ENCODE measurements around the gene COPZ1.
A peak's percentile ranks its signal among the peaks of the same experiment; 100 is the strongest.

COPZ1 gene

DNA sequence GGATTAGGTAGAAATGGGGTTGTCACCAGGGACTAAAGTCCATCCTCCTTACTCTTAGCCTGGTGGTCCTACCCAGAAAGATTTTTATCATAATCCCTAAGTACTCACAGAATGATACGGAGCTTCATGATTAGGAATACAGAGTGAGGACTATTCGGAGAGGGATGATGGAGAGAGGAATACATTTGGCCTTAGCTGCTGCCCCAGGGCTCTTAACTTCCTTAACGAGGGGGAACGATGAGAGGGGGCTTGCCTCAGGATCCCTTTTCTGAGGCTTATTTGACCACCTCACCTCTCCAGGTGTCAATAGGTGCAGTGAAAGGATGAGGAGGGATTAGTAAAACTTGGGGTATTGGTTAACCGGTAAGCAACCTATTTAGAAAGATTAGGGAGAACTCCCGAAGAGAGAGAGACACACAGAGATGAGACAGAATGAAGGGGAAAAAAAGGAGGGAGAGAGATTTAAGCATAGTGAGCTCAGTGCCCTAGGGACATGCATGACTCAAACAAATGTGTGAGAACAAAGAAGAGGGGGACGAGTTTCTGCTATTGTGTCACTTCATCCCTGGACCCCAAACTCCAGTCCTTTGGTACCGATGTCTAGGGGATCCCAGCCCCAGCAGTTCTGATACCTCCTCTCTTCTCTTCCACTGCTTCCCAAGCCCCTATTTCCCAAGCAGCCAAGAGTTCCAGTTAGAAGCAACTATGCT, 25.3 kb upstream of the COPZ1 start:
- in situ Hi-C loops (cut with HindIII; ENCODE audit: low sequenced_read_pairs) = no loop called here
- no peak for DNase-seq (ENCODE audit: low read depth, low spot score)
- TF ChIP-seq, protein P1, sequence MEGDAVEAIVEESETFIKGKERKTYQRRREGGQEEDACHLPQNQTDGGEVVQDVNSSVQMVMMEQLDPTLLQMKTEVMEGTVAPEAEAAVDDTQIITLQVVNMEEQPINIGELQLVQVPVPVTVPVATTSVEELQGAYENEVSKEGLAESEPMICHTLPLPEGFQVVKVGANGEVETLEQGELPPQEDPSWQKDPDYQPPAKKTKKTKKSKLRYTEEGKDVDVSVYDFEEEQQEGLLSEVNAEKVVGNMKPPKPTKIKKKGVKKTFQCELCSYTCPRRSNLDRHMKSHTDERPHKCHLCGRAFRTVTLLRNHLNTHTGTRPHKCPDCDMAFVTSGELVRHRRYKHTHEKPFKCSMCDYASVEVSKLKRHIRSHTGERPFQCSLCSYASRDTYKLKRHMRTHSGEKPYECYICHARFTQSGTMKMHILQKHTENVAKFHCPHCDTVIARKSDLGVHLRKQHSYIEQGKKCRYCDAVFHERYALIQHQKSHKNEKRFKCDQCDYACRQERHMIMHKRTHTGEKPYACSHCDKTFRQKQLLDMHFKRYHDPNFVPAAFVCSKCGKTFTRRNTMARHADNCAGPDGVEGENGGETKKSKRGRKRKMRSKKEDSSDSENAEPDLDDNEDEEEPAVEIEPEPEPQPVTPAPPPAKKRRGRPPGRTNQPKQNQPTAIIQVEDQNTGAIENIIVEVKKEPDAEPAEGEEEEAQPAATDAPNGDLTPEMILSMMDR (IDR thresholded peaks at IDR 0.05; ENCODE audit: low read depth, low read length) = no peak
- H3K4me3 ChIP-seq (ENCODE audit: low read depth, low read length) = no peak overlapping the region

DNA sequence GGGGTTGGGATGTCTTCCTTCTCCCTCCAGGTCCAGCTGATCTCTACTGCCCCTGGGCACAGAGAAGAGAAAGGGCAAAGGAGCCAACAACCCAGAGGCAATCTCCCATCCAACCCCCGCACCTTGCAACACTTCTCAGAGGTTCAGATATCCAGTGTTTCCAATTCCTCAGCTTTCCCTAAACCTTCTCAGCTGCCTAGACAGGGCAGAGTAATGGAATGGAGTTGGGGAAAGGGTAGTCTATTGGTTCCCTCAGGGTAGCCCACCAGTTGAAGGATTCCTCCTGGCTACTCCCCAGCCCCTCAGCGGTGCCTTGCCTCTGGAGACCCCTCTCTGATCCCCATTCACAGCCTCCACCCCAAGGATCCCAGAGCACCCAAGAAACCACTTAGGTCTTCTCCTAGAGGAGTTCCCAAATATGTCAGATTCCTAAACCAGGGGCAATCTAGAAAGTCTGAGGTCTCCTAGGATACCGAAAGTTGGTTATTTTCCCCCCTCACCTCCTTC, 24.7 kb upstream of the COPZ1 start:
- DNase-seq (ENCODE audit: low read depth, low spot score) = no peak
- in situ Hi-C loops (cut with HindIII; ENCODE audit: low sequenced_read_pairs) = no loop called here
- H3K4me3 ChIP-seq (ENCODE audit: low read depth, low read length) = peak overlapping the region; percentile 28
- TF ChIP-seq, protein P1 (IDR thresholded peaks at IDR 0.05; ENCODE audit: low read depth, low read length) = no peak

DNA sequence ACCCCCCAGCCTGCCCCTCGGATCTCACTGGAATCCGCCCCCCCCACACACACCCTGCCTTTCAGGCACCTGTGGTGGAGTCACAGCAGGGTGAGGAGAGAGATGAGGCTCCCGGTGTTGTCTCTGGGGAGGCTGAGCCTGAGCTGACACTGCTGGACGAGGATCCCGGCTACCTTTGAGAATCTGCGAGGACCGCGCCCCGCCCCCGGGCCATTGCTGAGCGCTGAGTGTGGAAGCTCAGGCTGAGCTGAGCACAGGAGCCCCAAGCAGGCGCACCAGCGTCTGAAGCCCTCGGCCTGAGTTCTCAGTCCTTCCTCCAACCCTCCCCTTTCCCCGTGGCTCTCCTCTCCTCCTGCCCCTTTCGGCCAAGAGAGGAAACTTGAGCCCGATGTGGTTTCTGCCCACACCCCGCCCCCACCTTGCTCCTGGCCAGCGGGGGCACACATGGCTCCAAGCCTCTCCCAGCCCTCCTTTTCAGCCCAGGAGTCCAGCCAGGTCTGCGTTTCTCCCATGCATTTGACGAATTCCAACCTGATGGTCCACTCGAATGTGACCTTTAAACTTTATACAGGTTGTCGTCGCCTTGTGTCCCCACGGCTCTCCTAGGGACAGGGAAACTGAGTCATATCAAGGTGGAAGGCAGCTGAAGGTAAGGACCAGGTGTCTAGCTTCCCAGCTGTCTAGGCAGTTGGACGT, 24.1 kb upstream of the COPZ1 start, which contains the start of gene NFE2:
Gene NFE2, minus strand, starts transcription at position 284 of the 696 bp plus-strand sequence. CDS start 5,767 bp downstream, outside the sequence.
- TF ChIP-seq, protein P1 (IDR thresholded peaks at IDR 0.05; ENCODE audit: low read depth, low read length) = no peak
- DNase-seq (ENCODE audit: low read depth, low spot score) = peak; percentile 70
- in situ Hi-C loops (cut with HindIII; ENCODE audit: low sequenced_read_pairs) = no loop called here
- H3K4me3 ChIP-seq (ENCODE audit: low read depth, low read length) = peak within 1 kb of the TSS; percentile 28

DNA sequence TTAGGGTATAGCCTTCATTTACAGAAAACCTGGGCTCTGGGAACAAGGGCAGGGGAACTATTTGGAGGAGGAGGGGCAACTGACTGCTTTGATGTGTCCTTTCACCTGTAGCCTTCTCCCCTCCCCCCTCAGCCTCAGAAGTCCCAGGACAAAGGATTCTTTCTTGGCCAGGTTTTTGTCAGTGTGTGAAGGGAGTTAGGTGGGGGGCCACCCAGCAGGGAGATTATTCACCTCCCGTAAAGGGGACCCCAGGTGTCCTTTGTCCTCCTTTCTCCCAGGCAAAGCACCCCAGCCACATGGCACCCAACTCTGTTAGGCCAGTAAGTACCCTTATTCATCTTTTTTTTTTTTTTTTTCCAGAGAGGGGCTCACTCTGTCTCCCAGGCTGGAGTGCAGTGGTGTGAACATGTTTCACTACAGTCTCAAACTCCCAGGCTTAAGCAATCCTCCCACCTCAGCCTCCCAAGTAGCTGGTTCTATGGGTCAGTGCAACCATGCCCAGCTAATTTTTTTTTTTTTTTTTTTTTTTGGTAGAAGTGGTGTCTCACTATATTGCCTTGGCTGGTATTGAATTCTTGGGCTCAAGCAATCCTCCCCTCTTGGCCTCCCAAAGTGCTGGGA, 23.4 kb upstream of the COPZ1 start:
- in situ Hi-C loops (cut with HindIII; ENCODE audit: low sequenced_read_pairs) = no loop called here
- H3K4me3 ChIP-seq (ENCODE audit: low read depth, low read length) = no peak overlapping the region
- DNase-seq (ENCODE audit: low read depth, low spot score) = no peak
- TF ChIP-seq, protein P1 (IDR thresholded peaks at IDR 0.05; ENCODE audit: low read depth, low read length) = no peak

DNA sequence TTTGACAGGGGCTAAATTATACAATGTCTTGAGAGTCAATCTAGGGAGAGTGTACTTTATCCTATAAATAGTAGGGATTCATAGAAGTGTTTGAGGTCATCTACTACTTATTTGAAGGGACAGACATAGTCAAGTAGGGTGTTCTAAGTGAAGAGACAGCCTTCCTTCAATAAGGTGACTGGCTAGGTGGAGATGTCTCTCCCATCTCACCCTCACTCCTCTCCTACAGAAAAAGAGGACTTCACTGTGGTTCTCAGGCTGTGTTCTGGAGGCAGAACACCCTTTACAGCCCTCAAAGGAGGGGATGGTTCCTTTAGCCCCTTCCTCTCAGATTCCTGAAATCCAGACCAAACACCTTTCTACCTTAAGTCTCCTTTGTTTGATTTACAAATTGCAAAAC, 21.3 kb upstream of the COPZ1 start:
- H3K4me3 ChIP-seq (ENCODE audit: low read depth, low read length) = no peak overlapping the region

More for the DNA sequence above, 21.3 kb upstream of the COPZ1 start:
- no peak for DNase-seq (ENCODE audit: low read depth, low spot score)
- TF ChIP-seq, protein P1 (IDR thresholded peaks at IDR 0.05; ENCODE audit: low read depth, low read length) = no peak
- in situ Hi-C loops (cut with HindIII; ENCODE audit: low sequenced_read_pairs) = no loop called here
